GM21619 (cell line): Measurements from ENCODE around the gene ZNF598.
"Not testable (repeated sequence)": the region's sequence is repeated elsewhere in the genome, so short reads cannot be mapped to it uniquely, and the experiment has no call there.

Source experiments
- ATAC-seq: cut with Tn5 transposase; IDR thresholded peaks from one replicate; pipeline ENCODE4 v1.9.1; 2021; ENCODE audit not compliant: unreplicated experiment

Gene ZNF598

GRCh38 chr16:2040787-2041522 lies 31.3 kb upstream of the ZNF598 start:
- no peak for ATAC-seq

GRCh38 chr16:2040041-2040786 lies 30.6 kb upstream of the ZNF598 start:
- no peak for ATAC-seq

- no peak for ATAC-seq
Measured at GRCh38 chr16:2039274-2040031, 29.8 kb upstream of the ZNF598 start.

GRCh38 chr16:2038382-2039231 lies 29.0 kb upstream of the ZNF598 start:
- no peak for ATAC-seq

GRCh38 chr16:2037647-2038381 lies 28.2 kb upstream of the ZNF598 start:
- ATAC-seq: no peak

- ATAC-seq: no peak
Measured at GRCh38 chr16:2037115-2037514, 27.5 kb upstream of the ZNF598 start.

DNA sequence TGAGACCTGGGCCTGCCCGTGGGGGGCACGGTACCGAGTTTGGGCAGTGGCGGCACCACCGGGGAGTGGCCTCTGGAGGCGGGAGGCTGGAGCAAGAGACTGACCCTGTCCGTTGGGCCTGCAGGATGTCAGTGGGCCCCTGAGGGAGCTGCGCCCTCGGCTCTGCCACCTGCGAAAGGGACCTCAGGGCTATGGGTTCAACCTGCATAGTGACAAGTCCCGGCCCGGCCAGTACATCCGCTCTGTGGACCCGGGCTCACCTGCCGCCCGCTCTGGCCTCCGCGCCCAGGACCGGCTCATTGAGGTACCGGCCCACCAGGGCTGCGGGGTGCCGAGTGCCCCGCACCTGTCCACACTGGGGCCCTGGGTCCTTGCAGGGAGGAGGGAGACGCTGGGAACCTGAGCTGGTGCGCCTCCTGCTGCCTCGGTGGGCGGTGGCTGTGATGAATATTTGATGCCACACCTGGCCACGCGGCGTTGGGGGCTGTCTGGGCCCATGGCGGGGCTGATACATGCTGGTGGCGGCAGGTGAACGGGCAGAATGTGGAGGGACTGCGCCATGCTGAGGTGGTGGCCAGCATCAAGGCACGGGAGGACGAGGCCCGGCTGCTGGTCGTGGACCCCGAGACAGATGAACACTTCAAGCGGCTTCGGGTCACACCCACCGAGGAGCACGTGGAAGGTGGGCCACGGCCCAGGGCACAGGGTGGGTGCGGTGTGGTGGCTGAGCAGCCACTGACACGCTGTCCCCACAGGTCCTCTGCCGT lies 26.8 kb upstream of the ZNF598 start:
- ATAC-seq: no peak

- ATAC-seq: no peak
Measured at GRCh38 chr16:2035431-2036199, 26.0 kb upstream of the ZNF598 start.

- no peak for ATAC-seq
Measured at GRCh38 chr16:2034696-2035430, 25.2 kb upstream of the ZNF598 start.

DNA sequence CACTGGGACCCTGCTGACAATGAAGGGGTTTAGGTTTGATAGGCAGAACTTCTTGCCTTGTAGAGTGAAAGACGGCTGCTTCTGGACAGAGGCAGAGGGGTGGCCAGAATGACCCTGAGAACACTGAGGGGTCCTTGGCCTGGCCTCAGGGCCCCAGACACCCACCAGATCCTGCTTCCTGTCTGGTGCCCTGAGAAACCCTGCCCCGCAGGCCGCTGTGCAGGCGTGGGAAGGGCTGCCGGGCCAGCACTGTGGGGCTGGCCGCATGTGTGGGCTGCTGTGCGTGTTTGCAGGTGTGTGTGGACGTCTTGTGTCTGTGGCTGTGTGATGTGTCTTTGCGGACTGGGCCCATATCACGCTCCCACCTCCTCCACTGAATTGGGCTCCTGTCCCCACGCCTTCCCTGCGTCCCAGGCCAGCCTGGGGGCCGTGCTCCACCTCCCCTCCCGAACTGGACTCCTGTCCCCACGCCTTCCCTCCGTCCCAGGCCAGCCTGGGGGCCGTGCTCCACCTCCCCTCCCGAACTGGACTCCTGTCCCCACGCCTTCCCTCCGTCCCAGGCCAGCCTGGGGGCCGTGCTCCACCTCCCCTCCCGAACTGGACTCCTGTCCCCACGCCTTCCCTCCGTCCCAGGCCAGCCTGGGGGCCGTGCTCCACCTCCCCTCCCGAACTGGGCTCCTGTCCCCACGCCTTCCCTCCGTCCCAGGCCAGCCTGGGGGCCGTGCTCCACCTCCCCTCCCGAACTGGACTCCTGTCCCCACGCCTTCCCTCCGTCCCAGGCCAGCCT lies 24.5 kb upstream of the ZNF598 start:
- not testable (repeated sequence) for ATAC-seq

GRCh38 chr16:2033057-2033908 lies 23.7 kb upstream of the ZNF598 start:
- no peak for ATAC-seq

GRCh38 chr16:2032285-2033056 lies 22.9 kb upstream of the ZNF598 start:
- ATAC-seq: no peak

DNA sequence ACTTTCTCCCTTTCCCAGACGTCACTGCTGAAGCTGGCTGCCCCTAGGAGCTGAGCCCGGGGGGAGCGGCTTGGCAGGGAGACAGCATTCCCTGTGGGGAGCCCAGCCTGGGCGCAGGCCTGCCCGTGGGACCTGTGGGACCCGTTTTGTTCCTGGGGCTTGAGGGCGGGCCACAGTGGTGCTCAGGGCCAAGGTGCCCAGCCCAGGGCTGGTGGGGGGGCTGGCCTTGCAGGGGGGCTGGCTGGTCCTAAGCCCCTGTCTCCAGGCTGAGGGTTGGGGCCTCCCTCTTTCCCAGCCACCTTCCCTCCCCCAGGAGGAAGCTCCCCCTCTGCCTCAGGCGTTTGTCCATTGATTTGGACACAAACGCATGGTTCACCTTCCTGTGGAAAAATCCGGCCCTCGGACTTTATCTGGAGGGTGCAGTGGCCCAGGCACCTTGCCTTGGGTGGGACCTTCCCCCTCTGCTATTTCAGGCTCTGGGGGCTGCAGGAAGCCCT lies 21.5 kb upstream of the ZNF598 start:
- ATAC-seq: no peak

GRCh38 chr16:2030036-2030435 lies 20.4 kb upstream of the ZNF598 start:
- no peak for ATAC-seq

GRCh38 chr16:2029350-2029749 lies 19.7 kb upstream of the ZNF598 start:
- no peak for ATAC-seq
